CD4-positive, alpha-beta T cell treated with Interleukin-10 for 1 hour (primary cell): ENCODE data around the gene RCOR3.
"Not testable (repeated sequence)": the region's sequence is repeated elsewhere in the genome, so short reads cannot be mapped to it uniquely, and the experiment has no call there.

Source experiments
- DNase-seq: peaks from one replicate; pipeline ENCODE4 v3.0.0-alpha.2; 2020

RCOR3 gene

DNA sequence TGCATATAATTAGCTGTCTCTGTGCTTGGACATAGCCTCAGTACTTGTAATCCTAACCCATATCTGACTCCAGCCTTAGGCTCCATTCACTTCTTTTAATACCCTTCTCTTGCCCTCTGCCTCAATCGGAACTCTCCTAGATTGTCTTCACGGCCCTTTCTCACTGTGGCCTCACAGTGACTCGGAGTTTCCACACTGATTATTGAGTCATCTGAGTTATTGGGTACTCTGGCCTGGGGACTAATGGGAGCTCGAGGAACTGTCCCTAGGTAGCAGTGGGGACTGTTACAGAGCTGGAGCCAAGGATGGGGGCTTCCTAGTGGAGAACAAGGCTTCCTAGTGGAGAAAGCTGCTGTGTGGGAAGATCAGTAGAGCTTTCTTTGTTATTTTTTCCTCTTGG is 84.4 kb downstream of the RCOR3 start:
- DNase-seq: no peak

DNA sequence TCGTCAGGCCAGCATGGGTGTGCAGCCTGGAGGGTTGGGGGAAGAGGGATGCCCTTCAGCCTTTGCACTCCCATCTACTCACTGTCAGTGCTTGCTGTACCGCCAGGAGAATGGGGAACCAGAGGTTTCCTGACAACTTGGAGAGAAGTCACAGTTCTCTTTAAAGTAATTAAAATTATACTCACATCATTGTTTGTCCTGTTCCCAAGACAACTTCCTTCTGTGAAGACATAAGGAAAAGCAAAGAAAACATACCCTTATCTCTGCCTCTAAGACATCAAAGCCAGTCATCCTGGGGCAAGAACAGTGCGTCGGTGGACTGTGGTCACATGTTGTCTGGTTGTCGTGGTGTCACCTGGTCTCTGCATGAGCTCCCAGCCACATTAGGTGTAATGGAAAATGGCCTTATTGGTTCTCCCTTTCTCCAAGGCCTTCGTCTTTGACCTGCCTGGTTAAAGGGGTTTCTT is 85.0 kb downstream of the RCOR3 start:
- no peak for DNase-seq

DNA sequence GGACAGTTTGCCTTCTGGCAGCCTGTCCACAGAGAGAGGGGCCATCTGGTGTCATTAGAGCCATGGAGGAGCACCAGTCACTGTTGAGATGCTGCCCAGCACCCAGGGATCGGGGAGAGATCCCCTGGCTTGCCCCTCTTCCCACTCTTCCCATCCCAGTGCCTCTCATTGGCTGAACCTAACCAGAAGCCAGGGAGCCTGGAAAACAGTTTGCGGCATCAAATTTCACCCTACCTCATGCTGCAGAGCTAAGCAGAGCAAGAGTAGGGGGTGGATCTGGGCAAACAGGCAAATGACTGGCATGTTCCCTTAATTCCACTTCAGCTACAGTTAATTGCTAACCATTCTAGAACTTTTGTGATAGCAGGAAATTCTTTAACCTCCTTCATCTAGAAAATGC is 86.6 kb downstream of the RCOR3 start:
- no peak for DNase-seq

DNA sequence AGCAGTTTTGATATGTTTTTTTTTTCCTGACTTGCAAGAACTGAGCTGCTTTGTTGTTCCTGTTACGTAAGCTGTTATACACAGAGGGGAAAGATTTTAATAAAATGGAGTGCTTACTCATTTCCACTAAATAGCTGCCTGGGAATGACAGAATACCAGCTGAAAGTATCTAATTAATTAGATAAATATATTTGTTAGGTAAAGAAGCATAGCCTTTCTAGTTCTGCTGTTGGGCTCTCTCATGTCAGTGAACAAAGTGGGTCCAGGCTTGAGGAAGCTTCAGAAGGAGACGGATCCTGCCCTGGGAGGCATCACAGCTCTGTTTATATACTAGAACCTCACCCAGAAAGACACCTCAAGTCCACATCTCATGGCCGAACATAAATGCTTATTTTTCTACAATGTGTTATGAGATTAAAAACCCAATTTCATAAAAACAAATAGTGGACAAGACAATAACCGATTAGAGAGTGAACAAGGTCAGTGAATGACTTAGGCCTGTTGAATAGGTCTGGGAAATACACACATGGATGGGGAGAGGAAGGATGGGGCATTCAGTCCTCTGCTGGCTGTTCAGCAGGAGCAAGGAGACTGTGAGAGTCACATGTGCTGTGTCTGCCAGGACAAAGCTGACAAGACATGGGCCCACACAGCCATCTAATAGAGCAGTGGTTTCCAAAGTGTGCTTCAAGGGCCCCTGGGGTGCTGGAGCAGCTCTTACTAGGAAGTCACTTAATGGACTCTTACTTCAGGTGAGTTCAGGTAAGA is 88.1 kb downstream of the RCOR3 start:
- DNase-seq: no peak

DNA sequence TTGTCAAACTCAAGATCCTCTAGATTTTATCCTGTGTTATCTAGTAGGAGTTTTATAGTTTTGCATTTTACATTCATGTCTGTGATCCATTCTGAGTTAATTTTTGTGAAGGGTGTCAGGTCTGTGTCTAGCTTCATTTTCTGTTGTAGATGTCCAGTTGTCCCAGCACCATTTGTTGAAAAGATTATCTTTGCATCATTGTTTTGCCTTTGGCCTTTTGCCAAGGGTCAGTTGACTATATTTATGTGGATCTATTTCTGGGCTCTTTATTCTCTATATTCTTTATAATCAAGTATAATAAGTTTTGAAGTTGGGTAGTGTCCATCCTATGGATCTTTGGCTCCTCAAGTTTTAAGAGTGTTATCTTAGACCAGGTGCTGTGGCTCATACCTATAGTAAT is 89.4 kb downstream of the RCOR3 start:
- DNase-seq: no peak

DNA sequence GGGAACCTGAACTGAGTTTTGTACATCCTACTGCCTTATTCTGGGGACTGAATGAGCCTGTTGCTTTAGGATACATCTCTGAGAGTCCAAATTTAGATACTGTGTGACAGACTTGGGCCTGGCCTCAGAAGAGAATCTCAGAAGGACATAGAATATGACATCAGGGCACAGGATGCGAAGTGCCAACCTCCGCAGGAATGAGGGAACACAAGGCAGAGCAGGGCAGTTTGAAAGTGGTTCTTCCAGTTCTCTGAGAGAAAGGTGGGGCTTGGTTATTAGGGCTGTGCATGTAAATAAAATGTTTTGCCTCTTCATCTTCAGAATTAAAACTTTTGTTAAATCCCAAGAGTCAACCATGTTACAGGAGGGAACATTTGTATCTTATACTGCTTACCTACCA is 90.6 kb downstream of the RCOR3 start:
- DNase-seq: no peak

DNA sequence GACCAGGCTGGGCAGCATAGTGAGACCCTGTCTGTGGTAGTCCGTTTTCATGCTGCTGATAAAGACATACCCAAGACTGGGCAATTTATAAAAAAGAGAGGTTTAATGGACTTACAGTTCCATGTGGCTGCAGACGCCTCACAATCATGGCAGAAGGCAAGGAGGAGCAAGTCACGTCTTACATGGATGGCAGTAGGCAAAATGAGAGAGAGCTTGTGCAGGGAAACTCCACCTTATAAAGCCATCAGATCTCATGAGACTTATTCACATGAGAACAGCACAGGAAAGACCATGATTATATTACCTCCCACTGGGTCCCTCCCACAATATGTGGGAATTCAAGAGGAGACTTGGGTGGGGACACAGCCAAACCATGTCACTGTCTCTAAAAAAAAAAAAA is 92.9 kb downstream of the RCOR3 start:
- DNase-seq: not testable (repeated sequence)

DNA sequence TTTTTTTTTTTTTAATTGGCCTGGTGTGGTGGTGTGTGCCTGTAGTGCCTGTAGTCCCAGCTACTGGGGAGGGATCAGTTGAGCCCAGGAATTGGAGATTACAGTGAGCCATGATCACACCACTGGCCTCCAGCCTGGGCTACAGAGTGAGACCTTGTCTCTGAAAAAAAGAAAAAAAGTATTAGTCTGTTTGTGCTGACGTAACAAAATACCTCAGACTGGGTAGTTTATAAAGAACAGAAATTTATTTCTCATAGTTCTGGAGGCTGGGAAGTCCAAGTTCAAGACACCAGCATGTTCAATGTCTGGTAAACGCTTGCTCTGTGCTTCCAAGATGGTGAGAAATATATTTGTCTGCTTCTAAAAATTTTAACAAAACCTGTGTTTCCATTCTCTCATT is 93.3 kb downstream of the RCOR3 start:
- no peak for DNase-seq

GRCh38 chr1:211352985-211353515 is 93.9 kb downstream of the RCOR3 start:
- DNase-seq: peak; percentile 69

DNA sequence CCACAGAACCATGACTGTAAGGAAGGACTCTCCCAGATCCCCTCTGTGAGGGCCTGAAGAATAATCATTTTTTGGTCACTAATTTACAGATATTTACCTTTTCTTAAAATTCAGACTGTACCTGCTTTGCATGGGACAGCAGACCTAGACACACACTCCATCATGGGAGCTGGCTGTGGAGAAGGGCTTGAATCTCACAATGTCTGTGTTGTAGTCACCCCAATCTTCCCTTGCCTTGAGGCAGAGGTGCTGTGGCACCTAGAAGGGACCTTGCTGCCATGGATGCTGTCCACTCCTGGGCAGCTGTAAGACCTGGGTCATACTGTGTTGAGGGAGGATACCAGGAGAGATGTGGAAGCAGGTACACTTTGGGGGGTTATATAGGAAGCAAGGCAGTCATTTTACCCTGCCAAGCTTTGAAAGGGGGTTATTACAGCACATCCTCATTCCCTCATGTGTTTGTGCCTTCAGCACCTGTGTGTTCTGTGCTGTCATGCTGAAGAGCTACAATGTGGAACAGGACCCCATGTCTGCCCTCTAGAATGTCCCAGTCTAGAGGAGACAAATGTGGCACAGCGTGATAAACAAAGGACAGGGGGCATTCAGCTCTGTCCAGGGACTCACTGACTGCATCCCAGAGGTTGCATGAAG is 94.5 kb downstream of the RCOR3 start:
- no peak for DNase-seq

- no peak for DNase-seq
Measured at GRCh38 chr1:211355873-211356272, 96.7 kb downstream of the RCOR3 start.

DNA sequence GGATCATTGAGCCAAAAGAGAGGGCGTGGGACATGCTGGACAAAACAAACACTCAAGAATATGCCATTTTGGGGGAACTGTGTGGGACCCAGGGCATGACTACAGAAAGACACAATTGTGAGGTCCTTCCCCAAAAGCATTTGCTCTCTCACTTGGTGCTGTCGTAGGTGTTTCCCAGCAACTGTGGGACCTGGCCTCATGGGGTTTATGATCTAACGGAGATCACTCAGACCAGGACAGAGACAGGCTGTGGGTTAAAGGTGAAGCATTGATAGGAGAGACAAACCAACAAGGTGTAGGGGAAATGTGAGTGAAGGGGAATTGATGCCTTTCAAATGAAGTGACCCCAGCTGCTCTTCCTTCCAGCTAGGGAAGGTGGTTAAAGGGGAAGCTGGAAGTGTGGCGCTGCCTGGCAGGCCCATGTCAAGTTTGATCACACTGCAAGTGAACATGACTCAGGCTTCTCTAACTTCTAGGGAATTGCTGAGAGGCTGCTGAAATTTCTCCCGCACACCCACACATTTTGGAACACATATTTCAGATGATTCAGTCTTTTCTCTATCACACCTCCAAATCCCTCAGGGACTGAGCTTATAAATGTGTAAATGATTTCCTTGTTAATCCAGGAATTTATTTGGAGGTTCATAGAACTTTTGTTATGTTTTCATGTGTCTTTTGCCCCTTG is 97.7 kb downstream of the RCOR3 start:
- DNase-seq: no peak

DNA sequence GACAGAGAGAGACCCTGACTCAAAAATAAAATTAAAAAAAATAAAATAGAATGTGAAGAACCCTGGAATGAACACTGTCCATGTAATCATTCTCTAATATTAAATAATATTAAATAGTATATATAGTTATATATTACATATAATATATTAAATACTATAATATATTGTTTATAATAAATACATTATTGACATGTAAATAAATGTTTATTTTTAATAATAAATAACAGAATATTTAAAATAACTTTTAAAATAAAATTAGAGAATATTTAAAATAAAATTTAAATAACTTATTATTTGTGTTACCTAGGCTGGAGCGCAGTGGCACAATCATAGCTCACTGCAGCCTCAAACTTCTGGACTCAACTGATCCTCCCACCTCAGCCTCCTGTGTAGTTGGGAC is 99.5 kb downstream of the RCOR3 start:
- DNase-seq: no peak

GRCh38 chr1:211359876-211360275 is 100.7 kb downstream of the RCOR3 start:
- DNase-seq: no peak

- DNase-seq: no peak
Measured at GRCh38 chr1:211361202-211361601, 102.0 kb downstream of the RCOR3 start.
